HL-60 (cell line): ENCODE data around the gene GH1.

Source experiments
- DNase-seq, 2 experiments: peaks; one replicate each; pipeline ENCODE4 v3.0.0-alpha.2; 2010 to 2020; ENCODE audit warnings: low read depth in 1 of 2, low spot score in 1 of 2
- H3K27ac ChIP-seq: fragments of 250-450 bp; sonication (Bioruptor Pico); replicated peaks from 2 replicates; pipeline ENCODE4 v1.5.1; 2020; ENCODE audit warnings: mild to moderate bottlenecking, moderate library complexity
- H3K27me3 ChIP-seq: fragments of 250-450 bp; sonication (Bioruptor Pico); 2 replicates; pipeline ENCODE4 v1.5.1; 2021; ENCODE audit warnings: mild to moderate bottlenecking, moderate library complexity; ENCODE audit not compliant: insufficient read depth, poor library complexity, severe bottlenecking
- H3K4me3 ChIP-seq: replicated peaks from 2 replicates; pipeline ENCODE4 v1.5.1; 2011; ENCODE audit warnings: mild to moderate bottlenecking, control low read depth, low read length; ENCODE audit not compliant: insufficient read depth
- CTCF ChIP-seq: IDR thresholded peaks from one replicate; pipeline ENCODE4 v1.5.1; 2011; ENCODE audit warnings: low read length, control low read depth, inconsistent platforms; ENCODE audit not compliant: insufficient read depth
- GABPA ChIP-seq: IDR thresholded peaks from 2 replicates; pipeline ENCODE4 v1.6.1; 2012; ENCODE audit warnings: low read depth
- POLR2AphosphoS5 ChIP-seq: IDR thresholded peaks from 2 replicates; pipeline ENCODE4 v1.6.1; 2012; ENCODE audit warnings: low read depth
- REST ChIP-seq: IDR thresholded peaks from 2 replicates; pipeline ENCODE4 v1.6.1; 2012; ENCODE audit warnings: low read depth; ENCODE audit not compliant: insufficient replicate concordance
- SPI1 ChIP-seq: IDR thresholded peaks from 2 replicates; pipeline ENCODE4 v1.6.1; 2012; ENCODE audit warnings: low read depth, mild to moderate bottlenecking, borderline replicate concordance

Gene GH1

GRCh38 chr17:63962298-63962744 lies 43.7 kb upstream of the GH1 start:
- TF ChIP-seq REST, result no peak
- TF ChIP-seq SPI1, result no peak
- TF ChIP-seq CTCF, result no peak
- no peak for TF ChIP-seq POLR2AphosphoS5
- no peak for TF ChIP-seq GABPA
- no peak for DNase-seq
- H3K27me3 ChIP-seq, result no peaks in the 10 kb centered on the region
- no peak overlapping the region for H3K4me3 ChIP-seq
- no peak overlapping the region for H3K27ac ChIP-seq

GRCh38 chr17:63961355-63962212 lies 42.9 kb upstream of the GH1 start:
- no peak for DNase-seq
- Histone ChIP-seq H3K4me3 (no peak overlapping the region), H3K27ac (no peak overlapping the region), H3K27me3 (no peaks in the 10 kb centered on the region)
- TF ChIP-seq CTCF (no peak), GABPA (no peak), POLR2AphosphoS5 (no peak), SPI1 (no peak), REST (no peak)

GRCh38 chr17:63960430-63960829 lies 41.8 kb upstream of the GH1 start:
- Histone ChIP-seq H3K27me3 (no peaks in the 10 kb centered on the region), H3K4me3 (no peak overlapping the region), H3K27ac (no peak overlapping the region)
- TF ChIP-seq POLR2AphosphoS5, result no peak
- TF ChIP-seq REST, result no peak
- no peak for TF ChIP-seq CTCF
- TF ChIP-seq SPI1, result no peak
- TF ChIP-seq GABPA, result no peak
- DNase-seq, result no peak
